ENCODE measurements around the gene VSTM1. TPM values are rescaled to one million over a fixed set of nuclear protein-coding genes. Genes with fewer than 3 reads are reported as not detected.

The VSTM1 gene
- total RNA-seq, 2 donors from 2014 or later = not detected

- no peak overlapping the region for H3K27ac Mint-ChIP-seq
- Histone ChIP-seq H3K4me3 (ENCODE audit: low read length) (no peak overlapping the region), H3K27me3 (ENCODE audit: control insufficient read depth, insufficient read depth, low read length, poor library complexity, severe bottlenecking) (peaks cover 50% of the 10 kb centered on the region), H3K4me1 (ENCODE audit: control insufficient read depth, insufficient read depth, low read length) (no peaks in the 10 kb centered on the region), H3K27ac (ENCODE audit: low read depth, low read length) (no peak overlapping the region), H3K9me3 (ENCODE audit: control insufficient read depth, low read length) (no peaks in the 10 kb centered on the region), H3K36me3 (ENCODE audit: control insufficient read depth, insufficient read depth, low read length) (no peaks in the 10 kb centered on the region), H3K9ac (ENCODE audit: extremely low read depth, low read length, poor library complexity, severe bottlenecking) (no peak overlapping the region)
- H3K4me1 Mint-ChIP-seq = peaks cover 4% of the 10 kb centered on the region
- no peak overlapping the region for H3K4me3 Mint-ChIP-seq
- no peak for DNase-seq
- no peaks in the 10 kb centered on the region for H3K9me3 Mint-ChIP-seq
- peaks cover 48% of the 10 kb centered on the region for H3K27me3 Mint-ChIP-seq (ENCODE audit: insufficient read depth)
- 86 to 97% methylated on average over 7 to 8 of the region's 10 CpGs for WGBS, 2 experiments (ENCODE audit: insufficient coverage in 1 of 2, insufficient read length in 1 of 2)
- no peaks in the 10 kb centered on the region for H3K36me3 Mint-ChIP-seq (ENCODE audit: low read depth)
- no peak for TF ChIP-seq CTCF (conservative IDR thresholded peaks at IDR 0.05)
These were observed 61.0 kb downstream of the VSTM1 start for GRCh38 chr19:54002495-54003315.

- no peak overlapping the region for H3K27ac Mint-ChIP-seq
- Histone ChIP-seq H3K27ac (ENCODE audit: low read depth, low read length) (no peak overlapping the region), H3K4me3 (ENCODE audit: low read length) (no peak overlapping the region), H3K36me3 (ENCODE audit: control insufficient read depth, insufficient read depth, low read length) (no peaks in the 10 kb centered on the region), H3K27me3 (ENCODE audit: control insufficient read depth, insufficient read depth, low read length, poor library complexity, severe bottlenecking) (peaks cover 53% of the 10 kb centered on the region), H3K4me1 (ENCODE audit: control insufficient read depth, insufficient read depth, low read length) (no peaks in the 10 kb centered on the region), H3K9ac (ENCODE audit: extremely low read depth, low read length, poor library complexity, severe bottlenecking) (no peak overlapping the region), H3K9me3 (ENCODE audit: control insufficient read depth, low read length) (no peaks in the 10 kb centered on the region)
- H3K4me3 Mint-ChIP-seq = no peak overlapping the region
- H3K9me3 Mint-ChIP-seq = no peaks in the 10 kb centered on the region
- no peak for TF ChIP-seq CTCF (conservative IDR thresholded peaks at IDR 0.05)
- DNase-seq = no peak
- WGBS, 2 experiments (ENCODE audit: insufficient coverage in 1 of 2, insufficient read length in 1 of 2) = 100% methylated on average over 2 of the region's 2 CpGs; no CpG with 5 or more reads in 1 of the 2 experiments
- no peaks in the 10 kb centered on the region for H3K36me3 Mint-ChIP-seq (ENCODE audit: low read depth)
- H3K4me1 Mint-ChIP-seq = peaks cover 9% of the 10 kb centered on the region
- peaks cover 52% of the 10 kb centered on the region for H3K27me3 Mint-ChIP-seq (ENCODE audit: insufficient read depth)
These were observed 62.2 kb downstream of the VSTM1 start for GRCh38 chr19:54001496-54001895.

- H3K9me3 Mint-ChIP-seq = no peaks in the 10 kb centered on the region
- no peak overlapping the region for H3K4me3 Mint-ChIP-seq
- 88 to 94% methylated on average over 5 of the region's 5 CpGs for WGBS, 2 experiments (ENCODE audit: insufficient coverage in 1 of 2, insufficient read length in 1 of 2)
- Histone ChIP-seq H3K9ac (ENCODE audit: extremely low read depth, low read length, poor library complexity, severe bottlenecking) (no peak overlapping the region), H3K36me3 (ENCODE audit: control insufficient read depth, insufficient read depth, low read length) (no peaks in the 10 kb centered on the region), H3K27ac (ENCODE audit: low read depth, low read length) (no peak overlapping the region), H3K27me3 (ENCODE audit: control insufficient read depth, insufficient read depth, low read length, poor library complexity, severe bottlenecking) (peaks cover 71% of the 10 kb centered on the region), H3K9me3 (ENCODE audit: control insufficient read depth, low read length) (no peaks in the 10 kb centered on the region), H3K4me3 (ENCODE audit: low read length) (no peak overlapping the region), H3K4me1 (ENCODE audit: control insufficient read depth, insufficient read depth, low read length) (no peaks in the 10 kb centered on the region)
- TF ChIP-seq CTCF (conservative IDR thresholded peaks at IDR 0.05) = no peak
- H3K4me1 Mint-ChIP-seq = peaks cover 9% of the 10 kb centered on the region
- H3K27me3 Mint-ChIP-seq (ENCODE audit: insufficient read depth) = peaks cover 70% of the 10 kb centered on the region
- no peak for DNase-seq
- no peaks in the 10 kb centered on the region for H3K36me3 Mint-ChIP-seq (ENCODE audit: low read depth)
- H3K27ac Mint-ChIP-seq = no peak overlapping the region
These were observed 64.0 kb downstream of the VSTM1 start for GRCh38 chr19:53999694-54000093.

Measured in endodermal cell (in vitro differentiated cells).